ENCODE results near the gene TMEM161B. TPM values are rescaled to one million over a fixed set of nuclear protein-coding genes. Genes with fewer than 3 reads are reported as not detected.
A peak's percentile ranks its signal among the peaks of the same experiment; 100 is the strongest.

Gene TMEM161B
- total RNA-seq (10 to 100 TPM; 19.1 to 35.1 (median 23.7) TPM), polyA plus RNA-seq (1 to 10 TPM; 5.2 to 6.5 (median 6.2) TPM)
- long read RNA-seq, donor 1, partial matches to known transcripts: 0 of 2 reads
- long read RNA-seq, donor 1, other reads (novel, unspliced or antisense): 0 of 2 reads
- long read RNA-seq, donor 2, partial matches to known transcripts: 0 of 1 reads
- long read RNA-seq, donor 2, other reads (novel, unspliced or antisense): 0 of 1 reads

DNA sequence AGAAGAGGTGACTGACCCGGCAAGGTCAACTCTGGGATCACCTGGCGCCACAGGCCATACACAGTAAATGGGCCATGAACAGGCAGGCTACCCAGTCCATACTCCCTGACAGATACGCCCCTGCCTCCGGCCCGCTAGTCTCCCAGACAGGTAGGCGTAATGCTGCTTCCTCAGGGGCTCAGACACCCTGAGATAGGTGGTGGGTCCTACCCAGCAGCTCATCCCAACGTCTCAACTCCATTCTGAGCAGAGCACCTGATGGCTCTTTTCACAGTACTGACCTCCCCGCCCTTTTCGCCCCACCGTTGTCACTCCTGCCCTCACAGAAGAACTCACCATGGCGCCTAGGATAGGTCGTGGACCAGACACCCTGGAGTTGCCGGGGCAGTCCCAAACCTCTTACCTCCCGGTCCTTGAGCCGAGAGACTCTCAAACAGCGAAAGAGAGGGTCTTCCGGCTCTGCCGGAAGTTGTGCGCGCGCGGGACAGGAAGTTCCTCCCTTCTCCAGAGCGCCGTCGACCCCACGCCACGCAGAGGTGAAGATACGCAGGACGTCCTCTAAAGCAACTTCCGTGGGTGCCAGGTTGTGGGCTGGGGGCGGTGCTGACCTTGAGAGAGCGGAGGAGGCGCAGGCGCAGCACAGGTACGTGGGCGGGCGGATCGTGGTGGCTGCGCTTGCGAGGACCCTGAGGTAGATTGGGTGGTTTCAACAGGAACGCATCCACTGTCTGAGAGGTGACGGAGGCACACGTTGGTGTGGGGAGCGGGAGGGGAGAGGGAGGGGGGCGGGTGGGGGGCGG, at the start of gene TMEM161B:
TSS of gene TMEM161B (minus strand) at position 461 of the 800 bp plus-strand sequence. CDS start at position 339, 122 bp downstream.
- Histone ChIP-seq H3K9me3 (peaks cover 0 to 12% (median 3%) of the 10 kb centered on the region in 8 donors), H3K4me3 (peak within 1 kb of the TSS; percentile 63 to 82 (median 74)), H3K27me3 (replicated peaks in 1 of 7) (no peaks in the 10 kb centered on the region), H3K4me1 (peaks cover 15 to 57% (median 34%) of the 10 kb centered on the region in 6 donors), H3K27ac (peak within 1 kb of the TSS; percentile 49 to 90 (median 77)), H3K36me3 (peaks cover 0 to 45% (median 4%) of the 10 kb centered on the region in 6 donors)
- intact Hi-C loops (cut with DNase I; ENCODE audit: low total_unique reads): no loop called here
- 0 to 2% (median 1%) methylated on average over 27 to 44 of the region's 46 CpGs for WGBS, 5 donors
- TF ChIP-seq POLR2AphosphoS5 (IDR thresholded peaks at IDR 0.05) (peak; percentile 90 to 93 (median 90)), POLR2A (IDR thresholded peaks at IDR 0.05) (no peak)
- TF ChIP-seq, protein P1, sequence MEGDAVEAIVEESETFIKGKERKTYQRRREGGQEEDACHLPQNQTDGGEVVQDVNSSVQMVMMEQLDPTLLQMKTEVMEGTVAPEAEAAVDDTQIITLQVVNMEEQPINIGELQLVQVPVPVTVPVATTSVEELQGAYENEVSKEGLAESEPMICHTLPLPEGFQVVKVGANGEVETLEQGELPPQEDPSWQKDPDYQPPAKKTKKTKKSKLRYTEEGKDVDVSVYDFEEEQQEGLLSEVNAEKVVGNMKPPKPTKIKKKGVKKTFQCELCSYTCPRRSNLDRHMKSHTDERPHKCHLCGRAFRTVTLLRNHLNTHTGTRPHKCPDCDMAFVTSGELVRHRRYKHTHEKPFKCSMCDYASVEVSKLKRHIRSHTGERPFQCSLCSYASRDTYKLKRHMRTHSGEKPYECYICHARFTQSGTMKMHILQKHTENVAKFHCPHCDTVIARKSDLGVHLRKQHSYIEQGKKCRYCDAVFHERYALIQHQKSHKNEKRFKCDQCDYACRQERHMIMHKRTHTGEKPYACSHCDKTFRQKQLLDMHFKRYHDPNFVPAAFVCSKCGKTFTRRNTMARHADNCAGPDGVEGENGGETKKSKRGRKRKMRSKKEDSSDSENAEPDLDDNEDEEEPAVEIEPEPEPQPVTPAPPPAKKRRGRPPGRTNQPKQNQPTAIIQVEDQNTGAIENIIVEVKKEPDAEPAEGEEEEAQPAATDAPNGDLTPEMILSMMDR (IDR thresholded peaks at IDR 0.05 in 8 of 11, conservative IDR thresholded peaks at IDR 0.05 in 3 of 11): peak in 1 of 11 experiments; percentile 29
- peak; percentile 98 for DNase-seq

DNA sequence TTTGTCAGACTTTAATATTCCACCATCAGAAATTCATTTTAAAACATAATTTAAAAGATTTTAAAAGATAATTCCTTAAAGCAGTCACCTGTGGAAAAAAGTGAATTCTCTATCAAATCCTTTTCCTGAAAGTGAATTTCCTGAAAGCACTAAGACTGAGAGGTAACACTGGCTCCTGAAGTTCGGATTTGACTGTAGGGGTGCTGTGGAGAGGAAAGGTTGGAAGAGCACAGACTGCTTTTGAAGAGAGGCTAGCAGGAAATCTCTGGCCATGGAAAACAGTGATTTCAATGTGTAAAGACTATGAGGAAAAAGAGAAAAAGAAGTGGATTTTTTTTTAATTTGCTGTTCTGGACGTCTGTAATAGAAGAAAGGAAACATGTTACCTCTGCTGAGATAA, 35.7 kb upstream of the TMEM161B start:
- H3K9me3 ChIP-seq: peaks cover 0 to 27% (median 13%) of the 10 kb centered on the region in 8 donors
- no peak overlapping the region for H3K27ac ChIP-seq
- intact Hi-C loops (cut with DNase I; ENCODE audit: low total_unique reads): no loop called here
- H3K4me1 ChIP-seq: no peaks in the 10 kb centered on the region
- no peaks in the 10 kb centered on the region for H3K27me3 ChIP-seq (replicated peaks in 1 of 7)
- no peak for DNase-seq
- TF ChIP-seq POLR2A (IDR thresholded peaks at IDR 0.05) (no peak), POLR2AphosphoS5 (IDR thresholded peaks at IDR 0.05) (no peak)
- TF ChIP-seq, protein P1 (IDR thresholded peaks at IDR 0.05 in 8 of 11, conservative IDR thresholded peaks at IDR 0.05 in 3 of 11): no peak
- 37 to 58% (median 45%) methylated on average over 2 of the region's 2 CpGs for WGBS, 5 donors
- H3K36me3 ChIP-seq: no peaks in the 10 kb centered on the region
- H3K4me3 ChIP-seq: no peak overlapping the region

DNA sequence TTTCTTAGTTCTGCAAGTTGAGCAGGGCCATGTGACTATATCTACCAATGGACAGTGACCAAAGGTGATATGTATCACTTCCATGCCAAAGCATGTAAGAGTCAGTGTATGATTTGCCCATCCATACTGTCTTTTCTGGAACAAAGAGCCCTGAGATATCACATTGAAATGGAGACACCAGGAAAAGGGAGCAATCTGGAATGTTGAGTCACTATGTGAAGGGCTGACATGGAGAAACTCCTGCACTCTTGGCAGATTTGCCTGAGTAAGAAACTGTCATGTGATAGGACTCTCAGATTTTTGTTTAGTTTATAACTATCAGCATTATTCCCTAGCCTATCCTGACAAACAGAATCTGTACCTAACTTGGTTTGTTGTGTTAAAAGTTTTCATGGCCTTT, 29.8 kb upstream of the TMEM161B start:
- TF ChIP-seq, protein P1 (IDR thresholded peaks at IDR 0.05 in 8 of 11, conservative IDR thresholded peaks at IDR 0.05 in 3 of 11): no peak
- TF ChIP-seq POLR2A (IDR thresholded peaks at IDR 0.05): no peak
- no peak for TF ChIP-seq POLR2AphosphoS5 (IDR thresholded peaks at IDR 0.05)
- H3K9me3 ChIP-seq: peaks cover 0 to 13% (median 3%) of the 10 kb centered on the region in 8 donors
- no peak overlapping the region for H3K27ac ChIP-seq

DNA sequence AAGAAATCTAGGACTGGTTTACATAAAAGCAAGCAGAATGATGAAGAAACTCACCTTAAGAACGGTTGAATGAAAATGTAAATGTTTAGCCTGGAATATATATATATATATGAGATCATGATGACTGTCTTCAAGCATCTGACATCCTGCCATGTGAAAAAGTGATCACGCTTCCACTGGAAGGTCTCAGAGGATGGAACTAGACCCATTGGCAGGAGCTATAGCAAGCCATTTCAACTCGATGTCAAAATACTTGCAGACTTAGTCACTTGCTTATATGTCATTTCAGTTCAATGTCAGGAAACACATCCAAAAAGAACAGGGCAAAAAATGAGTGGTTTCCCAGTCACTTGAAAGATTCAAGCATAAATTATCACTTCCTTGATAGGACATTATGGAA, 22.2 kb upstream of the TMEM161B start:
- TF ChIP-seq POLR2AphosphoS5 (IDR thresholded peaks at IDR 0.05) (no peak), POLR2A (IDR thresholded peaks at IDR 0.05) (no peak)
- TF ChIP-seq, protein P1 (IDR thresholded peaks at IDR 0.05 in 8 of 11, conservative IDR thresholded peaks at IDR 0.05 in 3 of 11): no peak
- Histone ChIP-seq H3K4me3 (no peak overlapping the region), H3K4me1 (no peaks in the 10 kb centered on the region), H3K36me3 (peaks cover 0 to 20% (median 0%) of the 10 kb centered on the region in 6 donors), H3K9me3 (peaks cover 0 to 16% (median 3%) of the 10 kb centered on the region in 8 donors), H3K27me3 (replicated peaks in 1 of 7) (no peaks in the 10 kb centered on the region), H3K27ac (no peak overlapping the region)
- intact Hi-C loops (cut with DNase I; ENCODE audit: low total_unique reads): no loop called here
- 83 to 93% (median 87%) methylated on average over 3 of the region's 3 CpGs for WGBS, 5 donors
- no peak for DNase-seq

More for the DNA sequence above, 29.8 kb upstream of the TMEM161B start:
- H3K4me3 ChIP-seq: no peak overlapping the region
- H3K36me3 ChIP-seq: peaks cover 0 to 5% (median 0%) of the 10 kb centered on the region in 6 donors
- no peaks in the 10 kb centered on the region for H3K27me3 ChIP-seq (replicated peaks in 1 of 7)
- H3K4me1 ChIP-seq: no peaks in the 10 kb centered on the region
- DNase-seq: no peak
- intact Hi-C loops (cut with DNase I; ENCODE audit: low total_unique reads): no loop called here

Measured in spleen (tissue), 13 donors.